Natural killer cell (primary cell): Measurements from ENCODE around the gene DNASE1L3. TPM values are rescaled to one million over a fixed set of nuclear protein-coding genes. Genes with fewer than 3 reads are reported as not detected.

ENCODE experiments used
- ATAC-seq, 3 donors: fragments of 150-1000 bp in 2 of 3; fragments of 200-7000 bp in 1 of 3; cut with Tn5 transposase; 1 replicate in 1 of 3; 2 replicates in 2 of 3; pipeline ENCODE4 v1.10.0; 2021; ENCODE audit warnings: mild to moderate bottlenecking in 2 of 3, moderate library complexity in 2 of 3
- DNase-seq, 2 donors: peaks; one replicate each; pipeline versions ENCODE4 v3.0.0 to v3.0.0-alpha.2; 2013 to 2021; ENCODE audit warnings: mixed read lengths in 1 of 2
- H3K27ac ChIP-seq: one replicate; pipeline ENCODE4 v1.5.1; 2013; ENCODE audit warnings: mild to moderate bottlenecking, low read length
- H3K27me3 ChIP-seq: one replicate; pipeline ENCODE4 v1.6.1; 2013; ENCODE audit warnings: low read length; ENCODE audit not compliant: control insufficient read depth, insufficient read depth
- H3K36me3 ChIP-seq: one replicate; pipeline ENCODE4 v1.6.1; 2013; ENCODE audit warnings: low read length; ENCODE audit not compliant: control insufficient read depth, insufficient read depth
- H3K4me1 ChIP-seq: one replicate; pipeline ENCODE4 v1.6.1; 2013; ENCODE audit warnings: low read length; ENCODE audit not compliant: control insufficient read depth, insufficient read depth
- H3K4me3 ChIP-seq: one replicate; pipeline ENCODE4 v1.5.1; 2013; ENCODE audit warnings: low read length
- H3K9me3 ChIP-seq: one replicate; pipeline ENCODE4 v1.6.1; 2013; ENCODE audit warnings: low read length; ENCODE audit not compliant: control insufficient read depth, insufficient read depth
- H3K27ac Mint-ChIP-seq, 2 donors: one replicate each; pipeline ENCODE4 v1.8.0; 2022; ENCODE audit warnings: mild to moderate bottlenecking in 2 of 2, mixed read lengths in 2 of 2, moderate library complexity in 1 of 2
- H3K27me3 Mint-ChIP-seq, 2 donors: one replicate each; pipeline ENCODE4 v1.8.0; 2022; ENCODE audit warnings: low read depth in 2 of 2, mixed read lengths in 2 of 2
- H3K36me3 Mint-ChIP-seq: one replicate; pipeline ENCODE4 v1.8.0; 2022; ENCODE audit warnings: mixed read lengths
- H3K4me1 Mint-ChIP-seq, 2 donors: one replicate each; pipeline ENCODE4 v1.8.0; 2022; ENCODE audit warnings: mixed read lengths in 2 of 2
- H3K4me3 Mint-ChIP-seq: one replicate; pipeline ENCODE4 v1.8.0; 2022; ENCODE audit warnings: mild to moderate bottlenecking, moderate library complexity, mixed read lengths
- H3K9me3 Mint-ChIP-seq, 2 donors: one replicate each; pipeline ENCODE4 v1.8.0; 2022; ENCODE audit warnings: mixed read lengths in 2 of 2
- CTCF ChIP-seq: fragments of 200-600 bp; IDR thresholded peaks from one replicate; pipeline ENCODE4 v1.8.0; 2022; ENCODE audit warnings: antibody characterized with exemption
- WGBS: methylation state at CpG from one replicate; pipeline ENCODE4 v1.1.7; 2013; ENCODE audit warnings: missing lambda C conversion rate; ENCODE audit not compliant: insufficient coverage; 5-methylcytosine and 5-hydroxymethylcytosine counted together
- intact Hi-C: fragments of 100-400 bp; cut with micrococcal nuclease; formaldehyde crosslinking; loops from one replicate; pipeline ENCODE4 v1.14.2; 2022
- total RNA-seq, 4 donors: library from RNA; stranded (reverse); fragments of 120-200 nt in 1 of 4; gene quantifications; one replicate each; pipeline versions ENCODE4 v1.2.3 to v1.2.4, GENCODE V29; 2013 to 2022

Gene DNASE1L3
- total RNA-seq, 3 donors from 2014 or later (not counting 1 experiment from before 2014, with no cell fraction given), result 1.3 TPM; not detected in 2

DNA sequence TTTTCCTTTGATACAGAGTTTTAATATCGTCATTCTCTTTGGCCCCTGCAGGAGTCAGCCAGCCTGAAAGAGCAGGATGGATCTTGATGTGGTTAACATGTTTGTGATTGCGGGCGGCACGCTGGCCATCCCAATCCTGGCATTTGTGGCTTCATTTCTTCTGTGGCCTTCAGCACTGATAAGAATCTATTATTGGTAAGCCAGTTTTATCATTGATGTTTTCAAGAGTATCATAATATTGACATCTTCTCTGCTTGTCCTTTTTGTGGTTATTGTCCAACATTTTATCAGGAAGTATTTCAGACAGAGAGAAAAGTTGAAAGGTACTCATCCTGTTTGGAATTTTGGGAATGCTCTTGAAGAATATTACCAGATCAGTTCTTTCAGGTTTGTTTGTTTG is 45.7 kb upstream of the DNASE1L3 start:
- H3K4me3 Mint-ChIP-seq, result no peak overlapping the region
- 100% methylated on average over 4 of the region's 4 CpGs for WGBS
- no peak overlapping the region for H3K27ac Mint-ChIP-seq
- peaks cover 7% of the 10 kb centered on the region for H3K36me3 Mint-ChIP-seq
- Histone ChIP-seq H3K4me1 (peaks cover 6% of the 10 kb centered on the region), H3K27ac (no peak overlapping the region), H3K9me3 (no peaks in the 10 kb centered on the region), H3K36me3 (peaks cover 7% of the 10 kb centered on the region), H3K4me3 (no peak overlapping the region), H3K27me3 (no peaks in the 10 kb centered on the region)
- intact Hi-C loops, result no loop called here
- H3K4me1 Mint-ChIP-seq, result peaks cover 24 to 37% of the 10 kb centered on the region in 2 donors
- no peak for ATAC-seq
- no peaks in the 10 kb centered on the region for H3K9me3 Mint-ChIP-seq
- no peak for DNase-seq
- no peak for TF ChIP-seq CTCF
- no peaks in the 10 kb centered on the region for H3K27me3 Mint-ChIP-seq

DNA sequence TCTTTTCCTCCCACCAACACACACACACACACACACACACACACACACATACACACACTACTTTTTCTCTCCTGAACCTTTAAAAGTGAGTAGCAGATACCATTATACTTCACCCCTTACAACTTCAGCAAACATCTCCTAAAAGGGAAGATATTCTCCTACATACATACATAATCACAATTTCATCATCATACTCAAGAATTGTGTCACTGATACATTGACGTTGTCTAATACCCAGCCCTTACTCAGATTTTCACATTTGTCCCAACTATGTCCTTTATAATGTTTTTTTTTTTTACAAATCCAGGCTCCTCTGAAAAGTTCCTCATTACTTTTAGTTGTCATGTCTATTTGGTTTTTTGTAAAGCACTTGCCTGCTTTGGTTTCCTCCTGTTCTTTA is 45.3 kb upstream of the DNASE1L3 start:
- 93% methylated on average over 1 of the region's 1 CpG for WGBS
- Mint-ChIP-seq H3K27ac (no peak overlapping the region), H3K4me3 (no peak overlapping the region), H3K36me3 (peaks cover 7% of the 10 kb centered on the region), H3K27me3 (no peaks in the 10 kb centered on the region), H3K9me3 (no peaks in the 10 kb centered on the region), H3K4me1 (peaks cover 26 to 37% of the 10 kb centered on the region in 2 donors)
- TF ChIP-seq CTCF, result no peak
- intact Hi-C loops, result no loop called here
- Histone ChIP-seq H3K4me3 (no peak overlapping the region), H3K27ac (no peak overlapping the region), H3K27me3 (no peaks in the 10 kb centered on the region), H3K4me1 (peaks cover 6% of the 10 kb centered on the region), H3K9me3 (no peaks in the 10 kb centered on the region), H3K36me3 (peaks cover 7% of the 10 kb centered on the region)
- DNase-seq (no peak), ATAC-seq (no peak)

GRCh38 chr3:58254144-58254543 is 43.4 kb upstream of the DNASE1L3 start:
- H3K27ac ChIP-seq, result no peak overlapping the region
- TF ChIP-seq CTCF, result no peak
- peaks cover 7% of the 10 kb centered on the region for H3K36me3 ChIP-seq
- intact Hi-C loops, result no loop called here
- peaks cover 6% of the 10 kb centered on the region for H3K4me1 ChIP-seq
- no peaks in the 10 kb centered on the region for H3K9me3 Mint-ChIP-seq
- H3K36me3 Mint-ChIP-seq, result peaks cover 7% of the 10 kb centered on the region
- no peak overlapping the region for H3K4me3 Mint-ChIP-seq
- peaks cover 35 to 42% of the 10 kb centered on the region in 2 donors for H3K4me1 Mint-ChIP-seq
- H3K27ac Mint-ChIP-seq, result no peak overlapping the region
- no peaks in the 10 kb centered on the region for H3K27me3 Mint-ChIP-seq
- WGBS, result 96% methylated on average over 4 of the region's 4 CpGs
- no peak for DNase-seq
- no peak overlapping the region for H3K4me3 ChIP-seq
- ATAC-seq, result no peak
- no peaks in the 10 kb centered on the region for H3K27me3 ChIP-seq
- H3K9me3 ChIP-seq, result no peaks in the 10 kb centered on the region

DNA sequence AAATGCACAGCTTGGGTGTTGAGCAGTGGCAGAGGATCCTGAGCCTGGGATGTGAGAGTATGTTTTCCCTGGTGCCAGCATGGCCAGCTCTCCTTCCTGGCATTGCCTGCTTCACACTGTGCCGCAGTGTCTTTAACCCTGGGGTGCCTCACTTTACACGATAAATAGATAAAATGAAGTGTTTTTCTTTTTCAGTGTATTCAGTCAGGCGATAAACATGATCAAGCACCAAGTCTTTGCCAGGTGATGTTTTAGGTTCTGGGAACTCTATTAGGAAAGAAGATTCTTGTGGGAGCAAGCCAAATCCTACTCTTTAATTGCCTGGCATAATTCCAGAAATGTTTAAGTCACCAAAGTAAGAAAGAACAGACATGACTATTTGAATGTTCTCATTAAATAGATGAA is 40.9 kb upstream of the DNASE1L3 start:
- intact Hi-C loops, result no loop called here
- no peak for ATAC-seq
- TF ChIP-seq CTCF, result no peak
- 91% methylated on average over 3 of the region's 3 CpGs for WGBS
- no peak for DNase-seq
- Mint-ChIP-seq H3K36me3 (no peaks in the 10 kb centered on the region), H3K4me1 (peaks cover 35 to 42% of the 10 kb centered on the region in 2 donors), H3K27ac (no peak overlapping the region), H3K4me3 (no peak overlapping the region), H3K27me3 (no peaks in the 10 kb centered on the region), H3K9me3 (no peaks in the 10 kb centered on the region)
- Histone ChIP-seq H3K4me1 (peaks cover 6% of the 10 kb centered on the region), H3K27ac (no peak overlapping the region), H3K9me3 (no peaks in the 10 kb centered on the region), H3K4me3 (no peak overlapping the region), H3K27me3 (no peaks in the 10 kb centered on the region), H3K36me3 (no peaks in the 10 kb centered on the region)
